HG03342 (cell line): ENCODE measurements around the gene NFX1.
A peak's percentile ranks its signal among the peaks of the same experiment; 100 is the strongest.

ENCODE experiments used
- ATAC-seq: cut with Tn5 transposase; IDR thresholded peaks from one replicate; pipeline ENCODE4 v1.9.1; 2021; ENCODE audit warnings: mild to moderate bottlenecking, moderate library complexity; ENCODE audit not compliant: unreplicated experiment

NFX1 gene

GRCh38 chr9:33415501-33416038, 125.3 kb downstream of the NFX1 start:
- ATAC-seq: peak; percentile 83

GRCh38 chr9:33416996-33417395, 126.7 kb downstream of the NFX1 start:
- ATAC-seq: no peak

- no peak for ATAC-seq
These were observed 127.8 kb downstream of the NFX1 start for GRCh38 chr9:33418090-33418489.

- ATAC-seq: no peak
These were observed 129.5 kb downstream of the NFX1 start for GRCh38 chr9:33419708-33420303.
